Measurements from ENCODE around the gene ATG9B. TPM values are rescaled to one million over a fixed set of nuclear protein-coding genes. Genes with fewer than 3 reads are reported as not detected.

ATG9B gene
- total RNA-seq, 4 donors from 2014 or later, result 27.0 to 195 (median 122) TPM

DNA sequence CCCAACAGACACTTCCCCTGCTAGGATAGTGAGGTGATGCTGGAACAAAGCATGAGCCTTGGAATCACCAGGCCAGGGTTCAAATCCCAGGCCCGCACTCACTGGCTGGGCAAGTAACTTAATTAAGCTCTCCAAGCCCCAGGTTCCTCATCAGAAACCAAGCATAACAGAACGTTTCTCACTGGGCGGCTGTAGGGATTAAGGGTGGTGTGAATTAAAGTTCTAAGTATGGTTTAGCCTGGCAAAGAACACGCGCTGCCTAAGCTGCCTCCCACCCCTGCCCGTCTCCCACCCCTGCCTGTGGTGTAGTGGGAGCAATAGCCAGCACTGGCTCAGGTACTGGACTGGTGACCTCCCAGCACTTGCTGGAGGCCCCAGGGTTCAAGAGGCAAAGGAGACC, 40.7 kb upstream of the ATG9B start:
- H3K36me3 ChIP-seq, result peaks cover 69% of the 10 kb centered on the region
- H3K27me3 ChIP-seq, result no peaks in the 10 kb centered on the region
- 81% methylated on average over 6 of the region's 6 CpGs for WGBS
- TF ChIP-seq EP300 (IDR thresholded peaks at IDR 0.05), result no peak
- TF ChIP-seq POLR2AphosphoS5 (IDR thresholded peaks at IDR 0.05), result no peak
- TF ChIP-seq, protein P1, sequence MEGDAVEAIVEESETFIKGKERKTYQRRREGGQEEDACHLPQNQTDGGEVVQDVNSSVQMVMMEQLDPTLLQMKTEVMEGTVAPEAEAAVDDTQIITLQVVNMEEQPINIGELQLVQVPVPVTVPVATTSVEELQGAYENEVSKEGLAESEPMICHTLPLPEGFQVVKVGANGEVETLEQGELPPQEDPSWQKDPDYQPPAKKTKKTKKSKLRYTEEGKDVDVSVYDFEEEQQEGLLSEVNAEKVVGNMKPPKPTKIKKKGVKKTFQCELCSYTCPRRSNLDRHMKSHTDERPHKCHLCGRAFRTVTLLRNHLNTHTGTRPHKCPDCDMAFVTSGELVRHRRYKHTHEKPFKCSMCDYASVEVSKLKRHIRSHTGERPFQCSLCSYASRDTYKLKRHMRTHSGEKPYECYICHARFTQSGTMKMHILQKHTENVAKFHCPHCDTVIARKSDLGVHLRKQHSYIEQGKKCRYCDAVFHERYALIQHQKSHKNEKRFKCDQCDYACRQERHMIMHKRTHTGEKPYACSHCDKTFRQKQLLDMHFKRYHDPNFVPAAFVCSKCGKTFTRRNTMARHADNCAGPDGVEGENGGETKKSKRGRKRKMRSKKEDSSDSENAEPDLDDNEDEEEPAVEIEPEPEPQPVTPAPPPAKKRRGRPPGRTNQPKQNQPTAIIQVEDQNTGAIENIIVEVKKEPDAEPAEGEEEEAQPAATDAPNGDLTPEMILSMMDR (IDR thresholded peaks at IDR 0.05), result no peak
- TF ChIP-seq POLR2A (IDR thresholded peaks at IDR 0.05), result no peak
- H3K4me3 ChIP-seq, result no peak overlapping the region
- H3K9me3 ChIP-seq, result no peaks in the 10 kb centered on the region
- no peak overlapping the region for H3K27ac ChIP-seq
- no peak for DNase-seq (ENCODE audit: low spot score in 2 of 2)
- H3K4me1 ChIP-seq, result peaks cover 38% of the 10 kb centered on the region

DNA sequence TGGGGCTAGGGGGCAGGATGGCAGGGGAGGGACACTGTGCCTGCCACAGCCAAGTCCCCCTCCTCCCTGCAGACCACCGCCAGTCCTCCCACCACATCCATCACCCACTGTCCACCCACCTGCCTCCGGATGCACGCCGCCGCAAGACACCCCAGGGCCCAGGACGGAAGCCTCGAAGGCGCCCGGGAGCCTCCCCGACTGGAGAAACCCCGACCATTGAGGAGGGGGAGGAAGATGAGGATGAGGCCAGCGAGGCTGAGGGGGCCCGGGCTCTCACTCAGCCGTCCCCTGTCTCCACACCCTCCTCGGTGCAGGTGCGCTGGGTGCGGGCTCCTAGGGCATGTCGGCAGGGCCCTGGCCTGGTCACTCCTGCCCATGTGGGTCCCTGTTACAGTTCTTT, 40.2 kb upstream of the ATG9B start:
- TF ChIP-seq EP300 (IDR thresholded peaks at IDR 0.05), result no peak
- TF ChIP-seq POLR2A (IDR thresholded peaks at IDR 0.05), result no peak
- TF ChIP-seq, protein P1 (IDR thresholded peaks at IDR 0.05), result no peak
- TF ChIP-seq POLR2AphosphoS5 (IDR thresholded peaks at IDR 0.05), result no peak

DNA sequence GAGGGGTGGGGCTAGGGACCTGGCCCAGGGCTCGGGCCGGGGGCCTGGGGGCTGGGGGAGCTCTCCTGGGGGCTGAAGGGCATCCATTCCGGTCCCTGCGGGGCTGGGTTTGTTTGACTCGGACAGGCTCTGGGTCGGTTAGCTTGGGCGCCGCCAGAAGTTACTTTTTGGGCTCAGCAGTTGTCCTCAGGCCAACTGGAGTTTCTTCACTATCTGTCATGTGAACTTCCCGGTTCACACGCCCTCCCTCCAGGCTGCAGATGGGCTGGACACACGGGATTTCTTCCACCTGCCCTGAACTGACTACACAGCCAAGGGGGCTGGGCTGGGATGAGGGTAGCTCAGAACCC, 38.9 kb upstream of the ATG9B start:
- peak overlapping the region; percentile 72 for H3K27ac ChIP-seq
- no peaks in the 10 kb centered on the region for H3K9me3 ChIP-seq
- no peak for DNase-seq (ENCODE audit: low spot score in 2 of 2)
- no peaks in the 10 kb centered on the region for H3K27me3 ChIP-seq
- peaks cover 52% of the 10 kb centered on the region for H3K36me3 ChIP-seq
- peaks cover 52% of the 10 kb centered on the region for H3K4me1 ChIP-seq
- peak overlapping the region; percentile 35 for H3K4me3 ChIP-seq
- no peak for TF ChIP-seq POLR2A (IDR thresholded peaks at IDR 0.05)
- TF ChIP-seq POLR2AphosphoS5 (IDR thresholded peaks at IDR 0.05), result no peak
- TF ChIP-seq, protein P1 (IDR thresholded peaks at IDR 0.05), result no peak
- no peak for TF ChIP-seq EP300 (IDR thresholded peaks at IDR 0.05)
- WGBS, result 19% methylated on average over 11 of the region's 11 CpGs

More for the DNA sequence above, 40.2 kb upstream of the ATG9B start:
- H3K9me3 ChIP-seq, result no peaks in the 10 kb centered on the region
- no peaks in the 10 kb centered on the region for H3K27me3 ChIP-seq
- 88% methylated on average over 12 of the region's 18 CpGs for whole genome bisulfite sequencing
- H3K36me3 ChIP-seq, result peaks cover 63% of the 10 kb centered on the region
- no peak for DNase-seq (ENCODE audit: low spot score in 2 of 2)
- no peak overlapping the region for H3K4me3 ChIP-seq
- H3K27ac ChIP-seq, result no peak overlapping the region
- H3K4me1 ChIP-seq, result peaks cover 41% of the 10 kb centered on the region

DNA sequence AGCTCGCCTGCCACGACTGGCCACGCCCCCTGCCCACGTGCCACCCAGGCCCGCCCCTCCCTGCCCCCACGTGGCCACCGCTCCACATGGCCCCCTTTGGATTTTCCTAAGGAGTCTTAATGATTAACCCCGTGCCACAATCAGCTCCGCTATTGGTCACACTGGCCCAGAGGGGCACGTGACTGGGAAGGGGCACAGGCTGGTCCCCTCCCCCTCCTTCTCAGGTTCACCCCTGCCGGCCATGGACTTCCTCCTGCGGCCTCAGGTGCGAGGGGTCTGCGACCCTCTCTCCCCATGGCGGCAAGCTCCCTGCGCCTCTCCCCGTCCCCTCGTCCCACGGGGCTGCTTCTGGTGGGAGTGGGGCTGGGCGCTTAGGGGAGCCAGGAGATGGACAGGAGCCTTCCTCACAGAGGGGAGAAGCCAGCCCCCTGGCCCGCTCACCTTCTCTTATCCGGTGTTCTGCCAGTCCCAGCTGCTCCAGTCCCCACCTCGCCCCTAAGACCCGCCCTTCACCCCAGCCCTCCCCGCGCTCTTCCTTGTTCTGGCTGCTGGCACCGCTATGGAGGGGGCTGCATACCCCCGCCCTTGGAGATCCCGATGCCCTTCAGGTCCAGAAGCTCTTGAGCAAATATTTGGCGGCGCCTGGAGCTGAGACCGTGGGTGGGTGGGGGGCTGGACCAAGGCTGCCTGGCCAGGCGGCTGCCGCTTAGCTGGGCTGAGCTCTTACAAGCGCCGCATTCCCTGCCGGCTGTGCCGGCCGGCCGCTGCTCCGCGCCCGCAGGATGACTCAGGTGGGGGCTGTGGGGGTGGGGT, 38.3 kb upstream of the ATG9B start:
- Histone ChIP-seq H3K9me3 (no peaks in the 10 kb centered on the region), H3K27ac (peak overlapping the region; percentile 72), H3K4me3 (peak overlapping the region; percentile 35), H3K4me1 (peaks cover 53% of the 10 kb centered on the region), H3K27me3 (no peaks in the 10 kb centered on the region), H3K36me3 (peaks cover 46% of the 10 kb centered on the region)
- no peak for DNase-seq (ENCODE audit: low spot score in 2 of 2)
- no peak for TF ChIP-seq POLR2AphosphoS5 (IDR thresholded peaks at IDR 0.05)
- TF ChIP-seq, protein P1 (IDR thresholded peaks at IDR 0.05), result no peak
- no peak for TF ChIP-seq POLR2A (IDR thresholded peaks at IDR 0.05)
- no peak for TF ChIP-seq EP300 (IDR thresholded peaks at IDR 0.05)
- 57% methylated on average over 29 of the region's 43 CpGs for WGBS

DNA sequence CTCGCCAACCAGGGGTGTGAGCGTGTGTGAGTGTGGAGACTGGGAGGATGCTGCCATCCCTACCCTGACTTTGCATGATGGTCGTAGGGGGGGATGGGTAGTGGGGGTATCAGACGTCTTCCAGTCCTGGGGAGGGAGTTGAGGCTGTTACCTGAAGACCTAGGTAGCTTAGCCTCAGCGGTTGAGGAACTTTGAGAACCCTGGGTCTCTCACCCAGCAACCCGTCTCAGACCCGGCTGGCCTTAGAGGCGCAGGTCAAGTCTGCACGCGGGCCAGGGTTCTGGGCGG, 37.8 kb upstream of the ATG9B start:
- Histone ChIP-seq H3K9me3 (no peaks in the 10 kb centered on the region), H3K4me1 (peaks cover 58% of the 10 kb centered on the region), H3K36me3 (peaks cover 41% of the 10 kb centered on the region), H3K27me3 (no peaks in the 10 kb centered on the region), H3K4me3 (peak overlapping the region; percentile 35), H3K27ac (no peak overlapping the region)
- DNase-seq (ENCODE audit: low spot score in 2 of 2), result no peak
- 81% methylated on average over 5 of the region's 11 CpGs for WGBS
- TF ChIP-seq EP300 (IDR thresholded peaks at IDR 0.05) (no peak), POLR2AphosphoS5 (IDR thresholded peaks at IDR 0.05) (no peak), POLR2A (IDR thresholded peaks at IDR 0.05) (no peak)
- TF ChIP-seq, protein P1 (IDR thresholded peaks at IDR 0.05), result no peak

Measured in suprapubic skin (tissue), 4 donors.